ENCODE measurements around the gene ADAP1.
"Not testable (repeated sequence)": the region's sequence is repeated elsewhere in the genome, so short reads cannot be mapped to it uniquely, and the experiment has no call there.

Gene ADAP1

DNA sequence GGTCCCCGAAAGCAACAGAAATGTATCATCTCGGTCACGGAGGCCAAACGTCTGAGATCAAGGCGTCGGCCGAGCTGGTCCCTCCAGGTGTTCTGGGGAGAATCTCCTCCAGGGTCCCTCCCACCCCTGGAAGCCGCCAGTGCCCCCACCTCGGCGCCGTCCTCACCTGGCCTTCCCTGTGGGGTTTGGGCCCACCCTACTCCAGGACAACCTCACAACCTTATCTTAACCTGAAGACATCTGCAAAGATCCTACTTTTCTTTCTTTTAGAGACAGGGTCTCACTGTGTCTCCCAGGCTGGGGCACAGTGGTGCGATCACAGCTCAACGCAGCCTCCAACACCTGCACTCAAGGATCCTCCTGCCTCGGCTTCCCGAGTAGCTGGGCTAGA, 33.4 kb downstream of the ADAP1 start:
- no peak for DNase-seq

DNA sequence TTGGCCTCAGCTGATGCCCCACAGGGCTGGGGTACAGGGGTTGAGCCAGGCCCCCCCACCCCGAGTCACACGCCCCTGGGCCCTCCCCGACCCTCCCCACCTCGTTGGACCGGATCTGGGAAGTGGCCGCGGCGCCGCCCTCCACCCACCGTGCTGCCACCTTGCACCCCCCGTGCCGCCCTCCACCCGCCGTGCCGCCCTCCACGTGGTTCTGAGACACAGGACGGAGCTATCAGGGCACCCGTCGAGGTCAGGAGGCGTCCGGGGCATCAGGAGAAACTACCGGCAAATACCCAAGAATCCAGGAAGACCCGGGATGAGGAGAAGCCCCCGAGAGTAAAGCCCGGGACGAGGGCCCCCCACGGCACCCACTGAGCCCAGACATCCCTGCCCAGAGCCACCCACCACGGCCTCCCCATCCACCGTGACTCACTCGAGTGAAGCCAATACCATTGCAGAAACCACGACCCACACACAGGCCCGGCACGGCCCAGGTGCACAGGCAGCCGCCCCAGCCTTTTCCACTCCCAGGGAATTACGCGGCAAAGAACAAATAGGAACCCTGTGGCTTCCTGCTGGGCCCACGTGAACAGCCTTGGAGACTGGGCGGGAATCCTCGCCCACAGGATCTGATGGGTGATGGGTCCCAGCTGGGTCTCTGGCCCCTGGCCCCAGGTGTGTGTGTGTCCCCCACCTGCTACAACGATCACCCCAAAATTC, 34.0 kb downstream of the ADAP1 start:
- DNase-seq: no peak

DNA sequence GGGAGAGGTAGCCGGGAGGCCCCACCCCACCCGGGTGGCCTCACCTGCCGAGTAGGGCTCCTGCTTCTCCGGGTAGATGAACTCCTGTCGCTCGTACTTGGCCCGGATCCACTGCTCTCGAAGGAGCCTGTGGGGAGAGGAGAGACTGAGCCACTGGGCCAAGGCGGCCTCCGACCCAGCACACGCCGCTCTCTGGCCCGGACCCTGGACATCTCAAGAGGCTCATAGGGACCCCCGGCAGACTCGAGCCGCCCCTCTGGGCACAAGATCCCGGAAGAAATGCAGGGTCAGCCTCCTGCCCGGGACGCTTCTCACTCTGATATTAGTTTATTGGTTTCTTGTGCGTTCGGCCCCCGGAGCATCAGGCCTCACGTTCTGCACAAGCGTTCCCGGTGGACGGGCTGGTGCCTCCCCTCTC, 34.5 kb downstream of the ADAP1 start:
- no peak for DNase-seq

DNA sequence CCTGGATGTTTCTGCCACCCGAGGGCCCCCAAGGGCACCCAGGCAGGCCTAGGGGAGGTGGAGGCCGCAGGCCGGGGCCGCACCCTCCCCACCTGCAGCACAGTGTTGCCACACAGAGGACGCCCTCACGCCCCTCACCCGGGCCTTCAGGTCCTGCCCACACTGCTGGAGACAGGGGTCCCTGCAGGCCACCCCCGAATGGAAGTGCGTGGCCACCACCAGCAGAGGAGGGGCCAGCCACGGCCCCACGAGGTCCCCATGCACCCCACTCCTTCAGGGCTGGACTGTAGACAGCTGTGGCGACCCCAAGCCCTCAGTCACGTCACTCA, 35.4 kb downstream of the ADAP1 start:
- DNase-seq: no peak

DNA sequence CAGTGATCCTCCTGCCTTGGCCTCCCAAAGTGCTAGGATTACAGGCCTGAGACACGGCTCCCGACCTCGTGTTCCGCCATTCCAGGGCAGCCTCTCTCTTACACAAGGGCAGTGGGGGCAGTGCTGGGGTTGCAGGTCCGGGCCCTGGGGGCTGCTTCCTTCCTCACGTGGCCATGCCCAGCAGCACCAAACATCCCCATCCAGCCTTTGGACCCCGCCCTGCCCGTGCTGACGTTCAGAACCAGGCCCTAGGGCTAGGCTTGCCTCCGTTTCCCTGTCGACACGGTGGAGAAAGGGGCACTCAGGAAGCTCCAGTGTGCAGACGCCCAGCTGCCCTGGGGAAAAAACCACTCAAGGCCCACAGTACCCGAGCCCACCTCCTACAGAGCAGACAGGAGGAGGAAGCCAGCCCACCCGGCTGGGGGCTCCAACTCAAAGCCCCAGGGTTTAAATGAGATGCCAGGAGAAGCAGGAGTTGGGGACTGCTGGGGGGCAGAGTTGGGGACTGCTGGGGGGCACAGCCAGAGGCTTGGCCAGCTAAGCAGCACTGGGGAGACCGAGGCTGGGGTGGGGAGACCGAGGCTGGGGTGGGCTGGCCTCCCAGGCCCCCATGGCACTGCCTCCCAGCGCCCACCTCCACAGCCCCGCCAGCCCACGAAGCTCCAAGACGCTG, 35.9 kb downstream of the ADAP1 start:
- no peak for DNase-seq

DNA sequence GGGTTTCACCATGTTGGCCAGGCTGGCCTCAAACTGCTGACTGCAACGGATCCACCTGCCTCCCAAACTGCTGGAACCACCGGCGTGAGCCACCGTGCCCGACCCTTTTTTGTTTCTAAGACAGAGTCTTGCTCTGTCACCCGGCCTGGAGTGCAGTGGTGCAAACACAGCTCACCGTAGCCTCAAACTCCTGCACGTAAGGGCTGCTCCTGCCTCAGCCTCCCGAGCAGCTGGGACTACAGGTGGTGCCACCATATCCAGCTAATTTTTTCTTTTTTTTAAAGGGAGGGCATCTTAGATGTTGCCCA, 36.4 kb downstream of the ADAP1 start:
- no peak for DNase-seq

DNA sequence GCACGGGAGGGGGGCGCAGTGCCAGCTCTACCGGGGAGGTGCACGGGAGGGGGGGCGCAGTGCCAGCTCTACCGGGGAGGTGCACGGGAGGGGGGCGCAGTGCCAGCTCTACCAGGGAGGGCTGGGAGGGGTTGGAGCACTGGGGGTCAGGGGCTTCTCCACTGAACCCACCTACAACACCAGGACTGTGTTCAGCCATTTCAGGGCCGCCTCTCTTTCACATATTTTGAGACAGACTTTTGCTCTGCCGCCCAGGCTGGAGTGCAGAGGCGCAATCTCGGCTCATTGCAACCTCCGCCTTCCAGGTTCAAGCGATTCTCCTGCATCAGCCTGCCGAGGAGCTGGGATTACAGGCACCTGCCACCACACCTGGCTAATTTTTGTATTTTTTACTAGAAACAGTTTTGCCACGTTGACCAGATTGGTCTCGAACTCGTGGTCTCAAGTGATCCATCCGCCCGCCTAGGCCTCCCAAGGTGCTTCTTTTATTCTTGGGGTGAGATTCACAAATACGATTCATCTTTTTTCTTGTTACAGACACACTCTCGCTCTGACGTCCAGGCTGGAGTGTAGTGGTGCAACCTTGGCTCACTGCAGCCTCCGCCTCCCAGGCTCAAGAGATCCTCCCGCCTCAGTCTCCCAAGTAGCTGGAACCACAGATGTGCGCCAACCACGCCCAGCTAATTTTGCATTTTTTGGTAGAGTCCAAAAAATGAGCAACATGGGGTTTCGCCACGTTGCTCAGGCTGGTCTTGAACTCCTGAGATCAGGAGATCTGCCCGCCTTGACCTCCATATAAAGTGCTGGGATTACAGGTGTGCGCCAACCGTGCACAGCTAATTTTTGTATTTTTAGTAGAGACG, 37.0 kb downstream of the ADAP1 start:
- no peak for DNase-seq

DNA sequence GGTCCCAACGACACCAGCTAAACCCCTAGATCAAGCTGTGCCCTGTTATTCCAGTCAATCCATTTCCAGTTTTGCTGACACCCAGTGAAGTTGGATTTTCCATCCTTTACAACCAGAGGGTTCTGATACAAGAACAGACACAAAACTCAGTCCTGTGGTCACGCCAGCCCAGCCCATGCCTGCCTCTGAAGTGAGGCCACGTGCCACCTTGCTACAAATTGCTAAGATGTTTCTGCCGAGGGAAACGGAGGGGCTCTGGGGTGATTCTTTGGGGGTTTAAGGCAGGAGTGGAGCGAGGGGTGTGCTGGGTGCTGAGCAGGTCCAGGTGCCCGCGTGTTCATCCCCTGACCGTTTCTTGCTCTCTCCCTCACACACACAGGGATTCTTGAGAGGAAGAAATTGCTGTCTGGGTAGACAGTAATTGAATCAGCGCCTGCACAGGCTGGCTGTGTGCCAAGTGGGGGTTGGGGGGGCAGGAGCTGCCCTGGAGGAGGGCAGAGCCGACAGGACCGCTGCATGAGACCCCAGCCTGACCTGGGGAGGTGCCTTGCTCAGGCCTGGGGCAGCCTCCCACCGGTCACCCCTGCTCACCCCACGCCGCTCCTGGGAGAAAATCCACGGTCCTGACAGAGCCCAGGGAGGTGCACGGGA, 38.1 kb downstream of the ADAP1 start:
- no peak for DNase-seq

DNA sequence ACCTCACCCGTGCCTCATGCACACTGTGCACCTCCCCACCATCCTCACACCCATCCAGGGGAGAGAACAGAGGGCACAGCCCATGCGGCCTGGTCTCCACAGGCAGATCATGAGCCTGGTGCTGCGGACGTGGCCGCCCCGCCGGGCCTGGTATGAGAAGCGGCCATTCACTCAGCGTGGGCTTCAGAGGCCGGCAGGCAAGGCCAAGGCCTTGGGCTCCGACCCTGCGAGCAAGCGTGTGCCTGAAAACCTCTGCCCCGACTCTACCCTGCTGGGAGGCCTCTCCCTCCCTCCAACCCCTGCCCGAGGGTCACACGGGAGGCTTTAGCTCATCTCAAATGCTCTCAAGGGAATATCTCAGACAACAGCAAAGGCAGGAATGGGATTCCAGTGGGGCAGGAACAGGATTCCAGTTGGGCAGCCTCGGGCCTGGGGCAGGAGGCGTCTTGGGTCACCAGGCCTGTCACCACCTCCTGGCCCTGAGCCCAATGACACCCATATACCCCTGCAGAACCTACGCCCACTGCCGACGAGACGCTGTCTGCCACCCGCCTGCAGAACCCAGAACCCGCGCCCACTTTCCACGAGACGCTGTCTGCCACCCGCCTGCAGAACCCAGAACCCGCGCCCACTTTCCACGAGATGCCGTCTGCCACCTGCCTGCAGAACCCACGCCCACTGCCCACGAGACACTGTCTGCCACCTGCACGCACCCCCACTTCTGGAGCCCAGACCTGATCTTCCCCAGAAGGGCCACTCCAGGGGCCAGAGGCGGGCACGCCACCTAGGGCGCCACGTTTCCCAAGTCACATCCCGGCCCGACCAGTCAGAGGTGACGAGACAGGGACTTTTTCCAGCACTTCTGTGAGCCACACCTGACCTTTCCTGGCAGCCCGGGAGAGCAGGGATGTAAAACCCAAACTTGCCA, 38.9 kb downstream of the ADAP1 start:
- no peak for DNase-seq

DNA sequence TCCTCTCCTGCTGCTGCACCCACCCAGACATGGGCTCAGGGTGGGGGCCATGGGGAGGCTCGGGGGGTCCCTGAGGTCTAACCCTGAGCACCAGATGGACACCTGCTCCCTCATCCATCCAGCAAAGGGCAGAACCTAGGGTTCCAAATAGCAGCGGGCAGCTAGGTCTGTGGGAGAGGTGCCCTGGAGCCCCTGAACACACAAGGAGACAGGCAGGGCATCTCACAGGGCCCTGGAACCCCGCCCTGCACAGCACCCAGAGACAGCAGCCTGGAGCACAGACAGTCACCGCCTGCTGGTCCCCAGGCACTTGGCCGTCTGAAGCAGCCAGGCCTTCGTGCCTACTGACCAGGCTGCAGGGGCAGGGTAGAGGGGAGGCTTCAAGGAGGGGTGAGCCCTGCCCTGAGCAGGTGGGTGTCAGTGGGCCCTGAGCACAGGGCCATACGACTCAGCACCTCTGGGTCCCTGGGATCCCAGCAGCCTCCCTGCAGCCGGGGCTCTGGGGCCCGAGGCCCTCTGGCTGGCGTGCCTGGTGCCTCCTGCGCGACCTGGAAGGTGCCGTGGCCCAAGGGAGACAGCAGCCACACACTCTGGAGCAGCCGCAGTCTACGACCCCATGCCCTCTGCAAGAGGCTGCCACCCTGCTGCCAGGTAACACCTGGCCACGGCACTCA, 39.8 kb downstream of the ADAP1 start:
- DNase-seq: no peak

DNA sequence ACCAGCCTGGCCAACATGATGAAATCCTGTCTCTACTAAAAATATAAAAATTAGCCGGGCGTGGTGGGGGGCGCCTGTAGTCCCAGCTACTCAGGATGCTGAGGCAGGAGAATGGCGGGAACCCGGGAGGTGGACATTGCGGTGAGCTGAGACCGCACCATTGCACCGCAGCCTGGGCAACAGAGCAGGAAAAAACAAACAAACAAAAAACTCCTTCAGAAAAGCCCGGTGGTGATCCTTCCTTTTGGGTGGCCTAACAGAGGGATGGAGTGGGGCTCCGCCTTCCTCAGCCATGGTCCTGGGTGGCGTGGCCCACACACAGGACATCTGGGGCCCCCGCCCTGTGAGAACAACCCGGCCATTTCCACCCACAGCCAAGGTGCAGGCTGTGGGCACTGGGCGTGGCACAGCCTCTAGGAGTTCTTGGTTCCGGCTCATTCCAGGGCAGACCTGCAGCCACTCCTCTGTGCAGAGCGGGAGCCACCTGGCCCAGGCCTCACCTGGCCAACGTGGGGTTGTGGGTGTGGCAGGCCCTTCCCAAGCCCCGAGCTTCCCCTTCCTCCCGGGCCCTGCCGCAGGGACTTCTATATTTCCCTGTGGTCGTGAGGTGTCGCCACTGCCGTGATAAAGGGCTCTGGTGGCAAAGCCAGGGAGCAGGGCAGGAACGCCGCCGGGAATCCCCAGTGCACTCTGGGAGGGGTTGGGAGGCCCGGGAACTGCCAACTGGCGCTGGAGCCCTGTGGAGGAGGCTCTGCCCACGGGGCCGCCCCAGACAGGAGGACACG, 40.6 kb downstream of the ADAP1 start:
- DNase-seq: no peak

DNA sequence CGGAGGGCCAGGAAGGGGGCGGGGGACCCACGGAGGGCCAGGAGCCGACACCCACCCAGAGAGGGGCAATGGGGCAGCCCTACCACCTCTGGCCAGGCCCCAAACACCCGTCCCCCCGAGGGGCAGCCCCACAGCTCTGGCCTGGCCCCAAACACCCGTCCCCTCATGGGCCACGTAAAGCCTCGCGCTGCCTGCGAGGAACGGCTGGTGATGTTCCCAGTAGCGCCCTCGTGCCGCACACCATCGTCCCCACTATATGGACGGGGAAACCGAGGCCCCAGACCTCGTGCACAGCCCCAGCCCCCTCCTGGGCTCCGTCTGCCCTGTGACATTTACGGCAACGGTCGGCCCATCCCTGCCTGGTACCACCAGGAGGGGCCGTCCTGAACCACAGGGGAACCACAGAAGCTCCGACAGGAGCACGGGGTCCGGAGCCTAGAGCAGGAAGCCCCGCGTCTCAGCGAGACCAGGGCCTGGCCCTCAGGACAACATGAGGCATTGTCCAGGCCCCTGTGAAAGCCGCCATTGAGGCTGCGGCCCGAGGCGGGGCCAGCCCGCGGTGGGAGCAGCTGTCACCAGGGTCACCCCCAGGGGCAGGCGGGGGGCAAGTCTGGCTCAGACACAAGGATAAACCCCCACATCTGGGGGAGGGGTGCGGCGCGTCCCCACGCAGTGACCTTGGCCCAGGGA, 42.5 kb downstream of the ADAP1 start:
- no peak for DNase-seq

DNA sequence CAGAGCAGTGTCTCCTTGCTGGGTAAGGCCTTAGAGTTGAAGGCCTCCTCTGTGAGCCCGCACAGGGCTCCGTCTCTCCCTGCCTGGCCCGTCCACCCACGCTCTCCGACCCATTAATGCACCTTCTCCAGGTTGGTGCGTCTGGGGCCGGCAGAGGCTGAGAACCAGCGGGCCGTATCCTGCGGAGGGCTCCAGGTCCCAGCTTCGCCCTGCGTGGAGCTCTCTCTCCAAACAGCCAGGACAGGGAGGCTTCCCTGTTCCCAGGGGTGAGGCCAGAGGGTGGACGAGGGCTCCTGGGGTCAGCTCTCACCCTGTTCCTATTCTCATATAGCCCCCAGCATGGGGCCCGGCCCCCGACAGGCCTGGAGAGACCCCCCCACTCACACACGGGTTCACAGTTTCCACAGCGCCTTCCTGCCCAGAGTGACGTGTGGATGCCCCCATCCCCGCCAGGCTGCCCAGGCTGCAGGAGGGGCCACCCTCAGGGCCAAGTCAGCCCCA, 43.5 kb downstream of the ADAP1 start:
- DNase-seq: no peak

DNA sequence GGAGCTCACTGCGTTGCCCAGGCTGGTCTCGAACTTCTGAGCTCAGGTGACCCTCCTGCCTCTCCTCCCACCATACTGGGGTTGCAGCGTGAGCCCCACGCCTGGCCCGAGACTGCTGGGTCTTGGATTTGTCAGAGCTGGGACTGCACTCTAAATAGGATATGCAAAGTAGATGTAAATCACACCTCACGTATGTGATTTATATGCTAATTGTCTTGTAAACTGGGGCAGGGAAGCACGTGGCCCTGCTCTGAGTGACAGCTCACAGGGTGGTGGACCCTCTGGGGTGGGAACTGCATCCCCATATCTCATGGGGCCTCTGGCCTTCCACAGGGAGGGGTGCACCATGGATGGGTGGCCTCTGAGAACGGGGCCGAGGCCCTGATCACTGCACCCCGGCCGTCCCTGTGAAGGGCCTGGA, 44.0 kb downstream of the ADAP1 start:
- DNase-seq: no peak

DNA sequence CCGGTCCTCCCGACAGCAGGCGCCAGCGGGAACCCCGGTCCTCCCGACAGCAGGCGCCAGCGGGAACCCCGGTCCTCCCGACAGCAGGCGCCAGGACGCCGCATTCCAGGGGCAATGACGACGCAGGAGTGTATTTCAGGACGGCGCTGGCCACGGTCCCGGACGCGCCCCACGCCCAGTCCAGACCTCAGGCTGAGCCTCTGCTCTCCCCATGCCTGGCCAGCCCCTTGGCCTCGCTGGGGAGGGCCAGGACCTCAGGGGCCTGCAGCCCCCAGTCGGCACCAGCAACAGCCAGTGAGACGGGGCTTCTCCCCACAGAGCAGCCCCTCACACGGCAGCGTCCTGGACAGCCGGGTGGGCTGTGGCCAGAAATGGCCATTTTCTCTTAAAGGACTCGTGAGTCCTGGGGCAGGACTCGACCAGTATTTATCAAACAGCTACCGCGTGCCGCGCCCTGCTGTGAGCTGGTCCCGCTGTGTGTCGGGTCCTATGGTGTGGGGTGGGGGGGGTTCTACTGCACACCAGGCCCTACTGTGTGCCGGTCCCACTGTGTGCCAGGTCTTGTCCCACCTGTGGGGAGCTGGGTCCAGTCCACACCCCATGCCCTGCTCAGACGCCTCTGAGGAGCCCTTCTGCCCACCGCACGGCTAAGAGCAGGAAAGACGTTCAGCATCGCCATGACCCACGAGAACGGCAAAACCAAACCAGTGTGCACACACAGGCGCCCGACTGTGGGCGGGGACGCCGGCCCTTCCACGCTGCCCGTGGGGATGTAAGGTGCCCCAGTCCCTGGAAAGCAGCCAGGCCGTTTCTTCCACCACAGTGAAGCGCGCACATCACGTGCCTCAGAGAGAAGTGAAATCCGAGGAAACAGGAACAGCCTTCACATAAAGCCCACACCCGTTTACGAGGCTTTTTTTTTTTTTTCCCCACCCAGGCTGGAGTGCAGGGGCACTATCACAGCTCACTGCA, 44.8 kb downstream of the ADAP1 start:
- no peak for DNase-seq

DNA sequence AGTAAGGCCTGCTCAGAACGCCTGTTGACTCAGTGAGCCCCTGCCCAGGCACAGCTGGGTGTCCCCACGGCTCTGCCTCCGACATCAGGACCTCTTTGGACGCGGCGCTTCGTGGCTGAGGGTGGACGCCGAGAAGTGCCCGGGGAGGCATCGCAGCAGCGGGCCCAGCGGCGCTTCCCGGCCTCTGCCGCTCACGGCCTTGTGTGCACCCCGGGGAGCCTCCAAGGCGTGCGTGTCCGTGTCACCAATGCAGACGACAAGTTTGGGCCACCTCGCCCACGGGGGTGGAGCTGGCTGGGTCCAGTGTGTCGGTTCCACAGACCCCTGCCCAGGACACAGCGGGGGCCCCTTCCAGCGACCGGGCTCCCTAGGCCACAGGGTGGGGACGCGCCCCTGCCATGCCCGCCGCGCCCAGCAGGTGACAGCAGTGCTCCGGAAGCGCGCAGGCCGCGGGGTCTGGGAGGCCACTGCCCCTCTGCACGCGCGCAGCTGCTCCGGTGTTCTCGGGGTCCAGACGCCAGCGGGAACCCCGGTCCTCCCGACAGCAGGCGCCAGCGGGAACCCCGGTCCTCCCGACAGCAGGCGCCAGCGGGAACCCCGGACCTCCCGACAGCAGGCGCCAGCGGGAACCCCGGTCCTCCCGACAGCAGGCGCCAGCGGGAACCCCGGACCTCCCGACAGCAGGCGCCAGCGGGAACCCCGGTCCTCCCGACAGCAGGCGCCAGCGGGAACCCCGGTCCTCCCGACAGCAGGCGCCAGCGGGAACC, 45.7 kb downstream of the ADAP1 start:
- not testable (repeated sequence) for DNase-seq

DNA sequence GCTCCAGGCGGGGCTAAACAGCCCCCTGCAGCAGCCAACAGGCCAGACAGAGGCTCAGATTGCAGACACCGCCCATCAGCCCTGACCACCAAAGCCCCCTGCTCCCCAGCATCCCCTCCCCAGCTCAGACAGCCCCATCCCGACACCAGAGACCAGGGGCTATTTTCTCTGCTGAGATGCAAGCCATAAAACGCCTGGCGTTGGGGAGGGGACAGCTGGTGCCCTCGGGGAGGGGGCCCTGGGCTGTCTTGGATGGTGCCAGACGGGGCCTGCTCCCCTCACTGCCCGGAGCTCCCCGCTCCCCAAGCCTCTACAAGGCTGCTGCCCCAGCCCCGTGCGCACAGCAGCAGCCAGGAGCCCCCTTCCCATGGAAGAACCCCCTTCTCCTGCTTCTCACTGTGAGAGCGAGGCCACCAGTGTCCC, 46.3 kb downstream of the ADAP1 start:
- DNase-seq: no peak
